Liver (tissue), 9 donors: ENCODE data around the gene IL1A. TPM values are rescaled to one million over a fixed set of nuclear protein-coding genes. Genes with fewer than 3 reads are reported as not detected.
A peak's percentile ranks its signal among the peaks of the same experiment; 100 is the strongest.

Experiments used
- DNase-seq: peaks from one replicate; pipeline ENCODE4 v3.0.0-alpha.2; 2017; ENCODE audit warnings: low spot score
- H3K27ac ChIP-seq, 2 donors: one replicate each; pipeline ENCODE4 v1.7.0; 2013; ENCODE audit warnings: inconsistent platforms in 2 of 2, low read length in 2 of 2, control low read depth in 1 of 2, low read depth in 1 of 2, mild to moderate bottlenecking in 1 of 2
- H3K27me3 ChIP-seq, 4 donors: one replicate each; pipeline versions ENCODE4 v1.6.1 to v1.7.0; 2013; ENCODE audit warnings: low read length in 3 of 4, inconsistent platforms in 1 of 4, mild to moderate bottlenecking in 1 of 4, moderate library complexity in 1 of 4; ENCODE audit not compliant: control insufficient read depth in 4 of 4, insufficient read depth in 4 of 4
- H3K36me3 ChIP-seq, 4 donors: one replicate each; pipeline versions ENCODE4 v1.6.1 to v1.7.0; 2013; ENCODE audit warnings: low read length in 3 of 4, mild to moderate bottlenecking in 3 of 4, low read depth in 1 of 4, moderate library complexity in 1 of 4; ENCODE audit not compliant: control insufficient read depth in 4 of 4, insufficient read depth in 3 of 4
- H3K4me1 ChIP-seq, 4 donors: one replicate each; pipeline versions ENCODE4 v1.6.1 to v1.7.0; 2013; ENCODE audit warnings: low read length in 3 of 4, mild to moderate bottlenecking in 3 of 4, moderate library complexity in 1 of 4; ENCODE audit not compliant: control insufficient read depth in 4 of 4, insufficient read depth in 4 of 4
- H3K4me3 ChIP-seq, 3 donors: one replicate each; pipeline versions ENCODE4 v1.6.1 to v1.7.0; 2013; ENCODE audit warnings: low read length in 3 of 3, control low read depth in 1 of 3, low read depth in 1 of 3, mild to moderate bottlenecking in 1 of 3
- H3K9ac ChIP-seq, 2 donors: one replicate each; pipeline ENCODE4 v1.7.0; 2013; ENCODE audit warnings: low read length in 2 of 2, mild to moderate bottlenecking in 2 of 2, moderate library complexity in 2 of 2, control low read depth in 1 of 2, low read depth in 1 of 2
- H3K9me3 ChIP-seq, 4 donors: one replicate each; pipeline versions ENCODE4 v1.6.1 to v1.7.0; 2013; ENCODE audit warnings: low read length in 3 of 4; ENCODE audit not compliant: control insufficient read depth in 4 of 4
- EGR1 ChIP-seq, 2 donors: IDR thresholded peaks; 2 replicates each; pipeline ENCODE4 v1.6.1; 2016 to 2018; ENCODE audit warnings: antibody characterized with exemption in 2 of 2, low read depth in 2 of 2
- FOXA1 ChIP-seq: IDR thresholded peaks from 2 replicates; pipeline ENCODE4 v1.6.1; 2016; ENCODE audit warnings: antibody characterized with exemption
- FOXA2 ChIP-seq: IDR thresholded peaks from 2 replicates; pipeline ENCODE4 v1.6.1; 2016; ENCODE audit warnings: antibody characterized with exemption
- GABPA ChIP-seq, 2 donors: IDR thresholded peaks in 1 of 2; conservative IDR thresholded peaks in 1 of 2; 2 replicates each; pipeline ENCODE4 v1.6.1; 2016; ENCODE audit warnings: antibody characterized with exemption in 2 of 2, mild to moderate bottlenecking in 1 of 2, moderate library complexity in 1 of 2
- HNF4A ChIP-seq, 2 donors: conservative IDR thresholded peaks; 2 replicates each; pipeline ENCODE4 v1.6.1; 2016; ENCODE audit warnings: antibody characterized with exemption in 2 of 2, mild to moderate bottlenecking in 2 of 2
- HNF4G ChIP-seq: IDR thresholded peaks from 2 replicates; pipeline ENCODE4 v1.6.1; 2016; ENCODE audit warnings: antibody characterized with exemption
- JUND ChIP-seq, 2 donors: IDR thresholded peaks; 2 replicates each; pipeline ENCODE4 v1.6.1; 2016; ENCODE audit warnings: antibody characterized with exemption in 2 of 2
- NR2F2 ChIP-seq: IDR thresholded peaks from 2 replicates; pipeline ENCODE4 v1.6.1; 2016; ENCODE audit warnings: antibody characterized with exemption
- RAD21 ChIP-seq, 2 donors: IDR thresholded peaks; 2 replicates each; pipeline ENCODE4 v1.6.1; 2016; ENCODE audit warnings: antibody characterized with exemption in 2 of 2, mild to moderate bottlenecking in 2 of 2
- RXRA ChIP-seq, 2 donors: IDR thresholded peaks; 2 replicates each; pipeline ENCODE4 v1.6.1; 2017 to 2018; ENCODE audit warnings: antibody characterized with exemption in 2 of 2, mild to moderate bottlenecking in 1 of 2
- SP1 ChIP-seq: IDR thresholded peaks from 2 replicates; pipeline ENCODE4 v1.6.1; 2018; ENCODE audit warnings: antibody characterized with exemption, mild to moderate bottlenecking
- TAF1 ChIP-seq: conservative IDR thresholded peaks from 2 replicates; pipeline ENCODE4 v1.6.1; 2016; ENCODE audit warnings: antibody characterized with exemption, mild to moderate bottlenecking
- YY1 ChIP-seq: IDR thresholded peaks from 2 replicates; pipeline ENCODE4 v1.6.1; 2016; ENCODE audit warnings: antibody characterized with exemption, mild to moderate bottlenecking
- WGBS: extraction: QIAGEN DNeasy Blood & Tissue Kit; methylation state at CpG from one replicate; pipeline ENCODE4 v1.1.7; 2013; 5-methylcytosine and 5-hydroxymethylcytosine counted together
- polyA plus RNA-seq, 2 donors: library from polyadenylated mRNA; stranded (reverse) in 1 of 2; unstranded in 1 of 2; fragments of 200-250 nt in 1 of 2; fragments of >200 nt in 1 of 2; fragmentation: Nextera tagmentation in 1 of 2; extraction: Ambion mirVana in 1 of 2; gene quantifications; one replicate each; pipeline versions ENCODE4 v1.2.1 to v1.2.3, GENCODE V29; 2013 to 2015
- total RNA-seq, 2 donors: library from RNA; depleted of rRNA; stranded (reverse); fragments of >200 nt; gene quantifications; one replicate each; pipeline ENCODE4 v1.2.3, GENCODE V29; 2014
- TF ChIP-seq, protein P1 (sequence below): IDR thresholded peaks from 2 replicates; pipeline ENCODE4 v1.6.1; 2016; ENCODE audit warnings: antibody characterized with exemption
- TF ChIP-seq, protein P2 (sequence below): IDR thresholded peaks from 2 replicates; pipeline ENCODE4 v1.6.1; 2016; ENCODE audit warnings: antibody characterized with exemption
- TF ChIP-seq, protein P3 (sequence below): IDR thresholded peaks from 2 replicates; pipeline ENCODE4 v1.6.1; 2016; ENCODE audit warnings: antibody characterized with exemption, mild to moderate bottlenecking
- TF ChIP-seq, protein P4 (sequence below): fragments of 150-350 bp; IDR thresholded peaks from 2 replicates; pipeline ENCODE4 v1.5.1; 2017; ENCODE audit warnings: improper control_type of control experiment, low read depth, low read length; ENCODE audit not compliant: missing input control
- TF ChIP-seq, protein P5 (sequence below): IDR thresholded peaks from 2 replicates; pipeline ENCODE4 v1.6.1; 2016; ENCODE audit warnings: antibody characterized with exemption
- donor health status: healthy.
- donor health status: healthy.
- donor health status: healthy.
- donor health status: healthy.
- donor health status: healthy.

The IL1A gene
- total and polyA plus RNA-seq, 4 donors: 0.05 TPM; not detected in 3

DNA sequence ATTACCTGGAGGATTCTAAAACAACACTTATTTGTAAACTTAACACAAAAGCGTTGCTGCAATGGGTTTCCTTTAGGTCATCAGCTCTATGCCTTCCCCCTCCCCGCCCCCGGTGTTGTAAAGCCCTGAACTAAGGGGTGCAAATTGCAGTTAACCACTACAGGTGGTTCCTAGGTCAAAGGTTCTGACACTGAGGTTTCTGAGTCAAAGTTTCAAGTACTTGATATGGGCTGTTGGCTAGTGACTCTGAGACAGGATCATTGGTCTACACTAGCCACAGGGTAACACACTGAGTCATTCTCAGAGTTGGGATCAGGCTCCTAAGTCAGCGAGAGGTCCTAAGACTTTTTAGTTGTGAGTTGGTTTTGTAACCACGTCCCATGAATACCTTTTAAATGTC is 36.8 kb upstream of the IL1A start:
- 69% methylated on average over 5 of the region's 5 CpGs for WGBS
- peak overlapping the region; percentile 43 to 74 for H3K27ac ChIP-seq
- DNase-seq: no peak
- no peak overlapping the region for H3K9ac ChIP-seq
- TF ChIP-seq RXRA (IDR thresholded peaks at IDR 0.05) (peak; percentile 83 to 87), GABPA (IDR thresholded peaks at IDR 0.05 in 1 of 2, conservative IDR thresholded peaks at IDR 0.05 in 1 of 2) (no peak), FOXA1 (no peak), FOXA2 (no peak), SP1 (peak; percentile 79), YY1 (no peak), HNF4G (peak; percentile 16), HNF4A (conservative IDR thresholded peaks at IDR 0.05) (peak; percentile 68 to 75), TAF1 (no peak), NR2F2 (no peak), EGR1 (IDR thresholded peaks at IDR 0.05; ENCODE audit: low read depth in 2 of 2) (no peak), RAD21 (IDR thresholded peaks at IDR 0.05) (peak in 1 of 2 donors; percentile 16), JUND (IDR thresholded peaks at IDR 0.05) (peak in 1 of 2 donors; percentile 41)
- TF ChIP-seq, protein P1, sequence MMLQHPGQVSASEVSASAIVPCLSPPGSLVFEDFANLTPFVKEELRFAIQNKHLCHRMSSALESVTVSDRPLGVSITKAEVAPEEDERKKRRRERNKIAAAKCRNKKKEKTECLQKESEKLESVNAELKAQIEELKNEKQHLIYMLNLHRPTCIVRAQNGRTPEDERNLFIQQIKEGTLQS: no peak
- TF ChIP-seq, protein P2, sequence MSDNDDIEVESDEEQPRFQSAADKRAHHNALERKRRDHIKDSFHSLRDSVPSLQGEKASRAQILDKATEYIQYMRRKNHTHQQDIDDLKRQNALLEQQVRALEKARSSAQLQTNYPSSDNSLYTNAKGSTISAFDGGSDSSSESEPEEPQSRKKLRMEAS: peak; percentile 32
- TF ChIP-seq, protein P3, sequence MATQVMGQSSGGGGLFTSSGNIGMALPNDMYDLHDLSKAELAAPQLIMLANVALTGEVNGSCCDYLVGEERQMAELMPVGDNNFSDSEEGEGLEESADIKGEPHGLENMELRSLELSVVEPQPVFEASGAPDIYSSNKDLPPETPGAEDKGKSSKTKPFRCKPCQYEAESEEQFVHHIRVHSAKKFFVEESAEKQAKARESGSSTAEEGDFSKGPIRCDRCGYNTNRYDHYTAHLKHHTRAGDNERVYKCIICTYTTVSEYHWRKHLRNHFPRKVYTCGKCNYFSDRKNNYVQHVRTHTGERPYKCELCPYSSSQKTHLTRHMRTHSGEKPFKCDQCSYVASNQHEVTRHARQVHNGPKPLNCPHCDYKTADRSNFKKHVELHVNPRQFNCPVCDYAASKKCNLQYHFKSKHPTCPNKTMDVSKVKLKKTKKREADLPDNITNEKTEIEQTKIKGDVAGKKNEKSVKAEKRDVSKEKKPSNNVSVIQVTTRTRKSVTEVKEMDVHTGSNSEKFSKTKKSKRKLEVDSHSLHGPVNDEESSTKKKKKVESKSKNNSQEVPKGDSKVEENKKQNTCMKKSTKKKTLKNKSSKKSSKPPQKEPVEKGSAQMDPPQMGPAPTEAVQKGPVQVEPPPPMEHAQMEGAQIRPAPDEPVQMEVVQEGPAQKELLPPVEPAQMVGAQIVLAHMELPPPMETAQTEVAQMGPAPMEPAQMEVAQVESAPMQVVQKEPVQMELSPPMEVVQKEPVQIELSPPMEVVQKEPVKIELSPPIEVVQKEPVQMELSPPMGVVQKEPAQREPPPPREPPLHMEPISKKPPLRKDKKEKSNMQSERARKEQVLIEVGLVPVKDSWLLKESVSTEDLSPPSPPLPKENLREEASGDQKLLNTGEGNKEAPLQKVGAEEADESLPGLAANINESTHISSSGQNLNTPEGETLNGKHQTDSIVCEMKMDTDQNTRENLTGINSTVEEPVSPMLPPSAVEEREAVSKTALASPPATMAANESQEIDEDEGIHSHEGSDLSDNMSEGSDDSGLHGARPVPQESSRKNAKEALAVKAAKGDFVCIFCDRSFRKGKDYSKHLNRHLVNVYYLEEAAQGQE: peak; percentile 30
- TF ChIP-seq, protein P4, sequence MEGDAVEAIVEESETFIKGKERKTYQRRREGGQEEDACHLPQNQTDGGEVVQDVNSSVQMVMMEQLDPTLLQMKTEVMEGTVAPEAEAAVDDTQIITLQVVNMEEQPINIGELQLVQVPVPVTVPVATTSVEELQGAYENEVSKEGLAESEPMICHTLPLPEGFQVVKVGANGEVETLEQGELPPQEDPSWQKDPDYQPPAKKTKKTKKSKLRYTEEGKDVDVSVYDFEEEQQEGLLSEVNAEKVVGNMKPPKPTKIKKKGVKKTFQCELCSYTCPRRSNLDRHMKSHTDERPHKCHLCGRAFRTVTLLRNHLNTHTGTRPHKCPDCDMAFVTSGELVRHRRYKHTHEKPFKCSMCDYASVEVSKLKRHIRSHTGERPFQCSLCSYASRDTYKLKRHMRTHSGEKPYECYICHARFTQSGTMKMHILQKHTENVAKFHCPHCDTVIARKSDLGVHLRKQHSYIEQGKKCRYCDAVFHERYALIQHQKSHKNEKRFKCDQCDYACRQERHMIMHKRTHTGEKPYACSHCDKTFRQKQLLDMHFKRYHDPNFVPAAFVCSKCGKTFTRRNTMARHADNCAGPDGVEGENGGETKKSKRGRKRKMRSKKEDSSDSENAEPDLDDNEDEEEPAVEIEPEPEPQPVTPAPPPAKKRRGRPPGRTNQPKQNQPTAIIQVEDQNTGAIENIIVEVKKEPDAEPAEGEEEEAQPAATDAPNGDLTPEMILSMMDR: no peak
- TF ChIP-seq, protein P5, sequence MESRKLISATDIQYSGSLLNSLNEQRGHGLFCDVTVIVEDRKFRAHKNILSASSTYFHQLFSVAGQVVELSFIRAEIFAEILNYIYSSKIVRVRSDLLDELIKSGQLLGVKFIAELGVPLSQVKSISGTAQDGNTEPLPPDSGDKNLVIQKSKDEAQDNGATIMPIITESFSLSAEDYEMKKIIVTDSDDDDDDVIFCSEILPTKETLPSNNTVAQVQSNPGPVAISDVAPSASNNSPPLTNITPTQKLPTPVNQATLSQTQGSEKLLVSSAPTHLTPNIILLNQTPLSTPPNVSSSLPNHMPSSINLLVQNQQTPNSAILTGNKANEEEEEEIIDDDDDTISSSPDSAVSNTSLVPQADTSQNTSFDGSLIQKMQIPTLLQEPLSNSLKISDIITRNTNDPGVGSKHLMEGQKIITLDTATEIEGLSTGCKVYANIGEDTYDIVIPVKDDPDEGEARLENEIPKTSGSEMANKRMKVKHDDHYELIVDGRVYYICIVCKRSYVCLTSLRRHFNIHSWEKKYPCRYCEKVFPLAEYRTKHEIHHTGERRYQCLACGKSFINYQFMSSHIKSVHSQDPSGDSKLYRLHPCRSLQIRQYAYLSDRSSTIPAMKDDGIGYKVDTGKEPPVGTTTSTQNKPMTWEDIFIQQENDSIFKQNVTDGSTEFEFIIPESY: peak; percentile 17
- H3K9me3 ChIP-seq: no peaks in the 10 kb centered on the region
- no peaks in the 10 kb centered on the region for H3K36me3 ChIP-seq
- no peak overlapping the region for H3K4me3 ChIP-seq
- H3K4me1 ChIP-seq: peaks cover 7 to 46% (median 38%) of the 10 kb centered on the region in 4 donors
- no peaks in the 10 kb centered on the region for H3K27me3 ChIP-seq
